Femur (tissue), 1 donor: ENCODE results near the gene CAMTA1.

ENCODE experiments used
- DNase-seq: peaks from one replicate; pipeline ENCODE4 v3.0.0-alpha.2; 2017

The CAMTA1 gene

GRCh38 chr1:7094086-7094485 is 308.8 kb downstream of the CAMTA1 start:
- no peak for DNase-seq

DNA sequence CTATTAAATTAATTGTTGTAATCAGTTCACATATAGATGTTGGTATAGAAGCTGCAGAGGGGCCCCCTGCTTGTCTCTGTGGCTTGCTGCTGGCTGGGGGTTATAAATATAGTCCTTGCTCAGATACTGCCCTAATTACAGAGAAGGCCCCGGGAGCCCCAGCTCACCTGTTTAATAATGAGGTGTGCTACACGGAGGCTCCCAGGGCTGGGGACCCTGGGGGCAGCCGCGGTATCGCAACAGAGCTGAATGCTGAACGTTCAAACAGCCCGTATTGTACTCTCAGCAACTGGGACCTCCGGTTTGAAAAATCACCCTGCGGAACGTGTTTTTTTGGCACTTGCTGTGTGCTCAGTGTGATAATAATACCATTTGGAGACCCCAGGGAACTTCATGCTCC is 309.3 kb downstream of the CAMTA1 start:
- no peak for DNase-seq

DNA sequence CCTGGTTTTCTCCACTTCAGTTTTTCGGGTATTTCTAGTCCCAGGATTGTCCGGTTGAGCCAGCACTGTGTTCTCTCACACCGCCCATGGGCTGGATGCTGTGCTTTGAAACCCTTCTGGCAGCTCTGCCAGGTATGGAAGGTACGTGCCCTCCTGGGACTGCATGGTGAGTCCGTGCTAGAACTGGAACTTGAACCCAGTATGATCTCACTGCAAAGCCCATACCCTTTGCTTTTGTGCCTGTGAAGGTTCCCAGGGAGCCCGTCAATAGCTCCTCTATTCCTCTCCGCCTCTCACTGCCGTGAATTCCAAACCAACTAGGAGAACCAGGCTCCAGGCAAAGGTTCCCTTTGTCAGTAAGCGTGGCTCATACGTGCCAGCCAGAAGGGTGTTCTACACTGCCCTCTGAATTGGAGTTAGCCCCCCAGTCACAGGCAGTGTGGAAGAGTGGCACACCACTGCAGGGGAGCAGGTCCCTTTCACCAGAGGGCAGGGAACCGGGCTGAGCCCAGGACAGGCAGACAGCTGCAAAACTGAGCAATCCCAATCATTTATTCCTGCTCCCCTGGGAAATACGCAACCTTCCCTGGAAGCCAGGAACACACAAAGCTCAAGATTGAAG is 310.2 kb downstream of the CAMTA1 start:
- no peak for DNase-seq

- no peak for DNase-seq
Observed at GRCh38 chr1:7097938-7098592, 312.8 kb downstream of the CAMTA1 start.

- DNase-seq: no peak
Observed at GRCh38 chr1:7098641-7099040, 313.4 kb downstream of the CAMTA1 start.

GRCh38 chr1:7100479-7100878 is 315.2 kb downstream of the CAMTA1 start:
- no peak for DNase-seq

DNA sequence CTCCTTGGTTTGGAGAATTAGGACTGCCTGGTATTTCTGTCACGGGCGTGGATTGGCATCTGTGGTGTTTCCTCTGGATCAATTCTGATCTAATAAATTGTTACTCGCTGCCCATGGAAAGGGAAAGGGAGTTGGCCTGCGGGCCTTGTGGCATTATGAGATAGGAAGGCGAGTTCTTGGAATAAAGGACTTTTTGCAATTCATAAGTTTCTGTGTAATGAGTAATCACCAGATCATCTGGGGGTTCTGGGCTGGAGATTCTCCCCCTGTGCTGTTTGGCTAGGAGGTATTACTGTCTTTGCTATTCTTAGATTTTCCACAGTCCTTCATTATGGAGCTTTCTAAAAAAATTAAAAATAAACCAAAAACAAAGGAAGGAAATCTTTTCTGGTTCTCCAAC is 315.9 kb downstream of the CAMTA1 start:
- no peak for DNase-seq

GRCh38 chr1:7103361-7103782 is 318.1 kb downstream of the CAMTA1 start:
- no peak for DNase-seq

DNA sequence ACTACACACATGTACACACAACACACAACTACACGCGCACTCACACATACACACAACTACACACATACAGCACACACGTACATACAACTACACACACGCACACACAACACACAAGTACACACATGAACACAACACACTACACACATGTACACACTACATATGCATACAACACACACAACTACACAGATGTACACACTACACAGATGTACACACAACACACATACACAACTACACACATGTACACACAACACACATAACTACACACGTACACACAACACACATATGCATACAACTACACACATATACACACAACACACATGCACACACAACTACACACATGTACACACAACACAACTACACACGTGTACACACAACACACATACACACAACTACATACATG is 318.6 kb downstream of the CAMTA1 start:
- DNase-seq: no peak

DNA sequence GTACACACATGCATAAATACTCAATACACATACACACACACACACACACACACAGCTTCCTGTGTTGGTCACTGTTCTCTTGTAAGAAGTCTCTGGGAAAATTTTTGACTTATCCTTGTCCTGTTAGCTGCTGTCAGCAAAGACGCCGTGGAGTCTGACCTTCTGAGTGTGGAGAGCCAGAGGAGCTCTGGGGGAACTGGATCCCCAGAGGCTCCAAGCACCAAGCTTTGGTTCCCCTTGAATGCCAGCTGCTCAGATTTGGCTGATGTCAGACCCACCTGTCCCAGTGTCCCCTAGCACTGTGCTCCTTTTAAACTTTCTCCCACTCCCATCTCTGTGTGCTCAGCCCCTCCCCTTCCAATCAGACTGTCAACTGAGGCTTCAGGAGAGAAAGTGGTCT is 319.1 kb downstream of the CAMTA1 start:
- DNase-seq: no peak

DNA sequence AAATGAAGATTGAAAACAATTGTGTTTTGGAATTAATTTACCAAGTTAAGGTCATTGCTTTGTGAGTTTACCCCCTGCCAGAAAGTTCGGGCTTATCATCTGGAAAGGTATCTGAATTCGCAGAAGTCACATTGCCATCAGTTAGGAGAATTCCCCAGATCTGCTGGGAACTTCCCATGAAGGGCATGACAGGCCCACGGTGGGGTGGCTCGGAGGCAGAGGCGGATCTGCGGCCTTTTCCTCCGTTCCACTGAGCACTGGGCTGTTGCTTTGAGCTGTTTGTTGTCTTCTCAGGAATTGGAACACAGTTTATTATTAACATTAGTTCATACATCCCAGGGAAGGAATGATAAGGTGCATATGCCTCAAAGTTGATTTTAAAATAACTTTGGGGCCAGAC is 320.0 kb downstream of the CAMTA1 start:
- DNase-seq: no peak

GRCh38 chr1:7106442-7107108 is 321.3 kb downstream of the CAMTA1 start:
- no peak for DNase-seq

GRCh38 chr1:7107109-7107830 is 322.0 kb downstream of the CAMTA1 start:
- DNase-seq: no peak

- DNase-seq: no peak
Observed at GRCh38 chr1:7108251-7108650, 323.0 kb downstream of the CAMTA1 start.

GRCh38 chr1:7109901-7110300 is 324.6 kb downstream of the CAMTA1 start:
- no peak for DNase-seq

GRCh38 chr1:7110321-7110720 is 325.1 kb downstream of the CAMTA1 start:
- no peak for DNase-seq

DNA sequence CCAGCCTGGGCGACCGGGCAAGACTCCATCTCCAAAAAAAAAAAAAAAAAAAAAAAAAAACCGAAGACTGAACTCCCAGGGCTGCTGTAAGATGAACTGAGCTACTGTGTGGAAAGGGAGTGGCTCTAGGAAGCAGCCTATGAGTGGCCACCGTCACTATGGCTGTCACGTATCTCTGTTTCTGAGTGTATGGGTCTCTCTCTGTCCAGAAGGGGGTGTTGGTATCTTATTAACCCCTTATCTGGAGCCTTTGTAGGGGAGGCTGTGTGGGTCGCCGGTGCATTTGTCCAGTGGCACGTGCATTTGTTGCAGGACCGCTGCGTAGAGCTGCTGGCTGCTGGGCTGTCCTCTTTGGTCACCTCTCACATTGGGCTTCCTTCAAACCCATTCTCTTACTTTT is 326.6 kb downstream of the CAMTA1 start:
- DNase-seq: no peak

- no peak for DNase-seq
Observed at GRCh38 chr1:7113136-7113535, 327.9 kb downstream of the CAMTA1 start.

- DNase-seq: no peak
Observed at GRCh38 chr1:7113822-7114221, 328.6 kb downstream of the CAMTA1 start.

DNA sequence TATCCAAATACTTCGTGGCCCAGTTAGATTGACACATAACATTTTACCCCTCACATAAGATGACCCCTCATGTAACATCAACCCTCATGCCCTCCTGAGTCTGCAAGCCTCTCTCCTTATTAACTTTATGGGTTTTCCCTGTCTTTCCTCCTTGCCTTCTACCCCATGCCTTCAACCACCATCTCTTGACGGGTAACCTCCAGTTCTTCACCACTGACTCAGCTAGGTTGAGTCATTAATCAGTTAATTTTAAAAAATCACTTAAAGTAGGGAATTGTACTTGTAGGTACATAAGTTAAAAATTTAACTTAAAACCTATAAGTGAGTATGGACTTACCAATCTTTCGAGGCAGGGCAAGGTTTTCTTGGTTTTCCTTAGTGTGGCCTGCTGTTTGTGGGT is 330.7 kb downstream of the CAMTA1 start:
- no peak for DNase-seq

DNA sequence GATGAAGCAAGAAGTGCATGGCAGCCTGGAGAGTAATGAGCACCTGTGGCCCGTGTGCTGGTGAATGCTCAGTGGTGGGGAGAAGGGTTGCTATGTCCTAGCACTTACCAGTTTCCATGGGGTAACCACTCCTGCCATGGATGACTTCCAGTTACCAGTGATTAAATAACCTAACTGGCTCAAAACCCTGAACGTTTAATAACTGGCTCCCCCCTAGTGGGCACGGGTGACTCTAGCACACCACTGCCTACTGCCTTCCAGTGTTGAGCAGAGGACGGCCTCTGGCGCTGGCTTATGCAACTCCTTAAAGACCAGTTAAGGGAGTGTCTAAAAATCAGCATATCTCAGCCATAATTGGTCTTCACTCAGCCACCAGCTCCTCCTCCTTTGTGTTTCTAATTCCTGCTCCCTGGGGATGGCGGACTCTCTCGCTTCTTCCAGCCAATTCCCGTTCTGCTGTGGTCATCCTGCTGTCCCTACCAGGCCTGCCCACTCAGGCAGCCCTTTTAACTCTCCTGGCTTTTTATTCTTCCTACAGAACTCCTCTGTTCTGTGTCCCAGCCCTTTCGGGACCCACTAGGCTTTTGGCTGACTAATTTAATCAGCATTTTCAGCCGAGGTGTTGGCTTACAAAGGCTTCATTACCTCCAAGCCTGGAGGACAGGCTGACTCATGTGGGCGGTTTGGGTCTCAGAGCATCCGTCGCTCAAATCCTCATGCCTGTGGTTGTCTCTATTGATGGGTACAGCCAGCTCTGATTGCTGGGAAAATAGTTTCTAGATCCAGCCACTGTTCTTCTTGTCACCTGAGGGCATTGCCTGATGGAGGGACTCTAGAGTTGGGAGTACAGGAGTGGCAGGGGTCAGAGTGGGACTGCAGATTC is 332.4 kb downstream of the CAMTA1 start:
- peak; percentile 53 for DNase-seq

DNA sequence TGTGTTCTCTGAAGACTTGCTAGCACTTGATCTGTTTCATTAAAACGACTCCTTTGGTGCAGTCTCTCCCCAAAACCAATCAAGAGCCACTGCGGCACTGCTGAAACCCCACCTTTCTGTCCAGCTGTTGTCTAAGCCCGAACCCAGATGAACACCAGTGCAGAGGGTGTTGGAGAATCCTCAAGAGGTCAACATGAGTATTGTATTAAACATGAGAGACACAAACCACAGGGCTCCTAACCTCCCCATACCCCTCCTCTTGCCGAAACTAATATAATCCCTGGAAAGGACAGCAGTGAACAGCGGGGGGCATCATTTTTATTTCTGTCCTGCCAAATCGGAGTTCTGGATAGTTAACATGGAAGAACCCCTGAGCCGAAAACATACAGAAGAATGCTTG is 333.9 kb downstream of the CAMTA1 start:
- DNase-seq: no peak
